ENCODE data around the gene KASH5.
"Not testable (repeated sequence)": the region's sequence is repeated elsewhere in the genome, so short reads cannot be mapped to it uniquely, and the experiment has no call there.

Gene KASH5

DNA sequence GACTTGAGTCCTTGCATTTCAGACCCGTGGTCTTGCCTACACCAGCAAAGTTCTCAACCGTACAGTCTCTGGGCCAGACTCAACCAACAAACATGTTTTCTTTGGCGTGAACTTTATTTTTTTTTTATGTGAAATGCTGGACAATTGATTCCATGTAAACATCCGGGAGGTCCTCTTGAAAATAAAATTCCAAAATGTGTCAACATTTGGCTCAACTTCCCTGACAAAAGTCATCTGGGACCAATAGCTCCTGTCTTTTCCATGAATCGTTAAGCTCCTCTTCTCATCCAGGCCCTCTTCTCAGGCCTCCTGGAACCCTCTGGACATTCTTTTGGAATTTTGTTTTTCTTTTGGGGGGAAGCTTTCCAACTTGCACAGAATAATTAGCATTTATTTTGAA lies 67.7 kb downstream of the KASH5 start:
- no peak for DNase-seq (ENCODE audit: low read depth, low spot score)

DNA sequence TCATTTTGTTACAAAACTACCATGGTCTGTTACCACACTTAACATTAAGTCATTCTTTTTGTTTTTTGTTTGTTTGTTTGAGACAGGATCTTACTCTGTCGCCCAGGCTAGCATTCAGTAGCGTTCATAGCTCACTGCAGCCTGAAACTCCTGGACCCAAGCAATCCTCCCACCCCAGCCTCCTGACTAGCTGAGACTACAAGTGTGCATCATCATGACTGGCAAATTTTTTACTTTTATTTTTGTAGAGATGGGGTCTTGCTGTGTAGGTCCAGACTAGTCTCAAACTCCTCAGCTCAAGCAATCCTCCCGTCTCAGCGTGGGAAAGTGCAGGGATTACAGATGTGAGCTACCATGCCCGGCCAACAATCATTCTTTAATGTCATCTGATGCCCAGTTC lies 68.3 kb downstream of the KASH5 start:
- no peak for DNase-seq (ENCODE audit: low read depth, low spot score)

DNA sequence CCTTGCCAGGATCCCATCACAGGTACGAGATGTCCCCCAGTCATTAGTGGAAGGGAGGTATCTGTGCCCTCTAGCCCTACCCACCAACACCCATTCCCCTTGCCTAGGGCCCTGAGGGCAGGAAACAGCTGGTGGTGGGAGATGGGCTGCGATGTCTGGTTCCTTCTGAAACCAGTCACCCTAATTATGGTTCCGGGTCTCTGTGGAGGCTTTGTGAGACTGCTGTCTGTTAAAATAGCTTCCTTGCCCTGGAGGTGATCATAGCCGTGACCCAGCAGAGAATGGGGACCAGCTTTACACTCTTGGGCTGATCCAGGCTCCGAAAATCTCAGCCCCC lies 70.5 kb downstream of the KASH5 start:
- DNase-seq (ENCODE audit: low read depth, low spot score), result no peak

DNA sequence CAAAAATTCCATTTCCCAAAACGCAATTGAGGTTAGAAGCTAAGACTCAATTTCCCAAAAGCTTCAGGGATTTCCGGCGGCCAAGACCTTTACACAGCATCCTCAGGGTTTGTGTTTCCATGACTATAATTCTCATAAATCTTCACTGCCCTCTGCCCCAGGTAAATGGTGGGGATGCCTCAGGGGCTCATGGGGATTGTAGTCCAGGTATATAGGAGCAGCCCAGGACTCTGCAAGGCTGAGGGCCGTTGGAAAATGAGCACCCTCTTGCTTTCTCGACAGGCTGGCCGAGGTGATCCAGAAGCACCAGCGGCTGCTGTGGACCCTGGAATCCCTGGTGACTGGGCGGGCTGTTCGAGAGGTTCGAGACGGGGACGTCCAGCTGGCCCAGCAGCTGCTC lies 71.3 kb downstream of the KASH5 start:
- DNase-seq (ENCODE audit: low read depth, low spot score), result no peak

DNA sequence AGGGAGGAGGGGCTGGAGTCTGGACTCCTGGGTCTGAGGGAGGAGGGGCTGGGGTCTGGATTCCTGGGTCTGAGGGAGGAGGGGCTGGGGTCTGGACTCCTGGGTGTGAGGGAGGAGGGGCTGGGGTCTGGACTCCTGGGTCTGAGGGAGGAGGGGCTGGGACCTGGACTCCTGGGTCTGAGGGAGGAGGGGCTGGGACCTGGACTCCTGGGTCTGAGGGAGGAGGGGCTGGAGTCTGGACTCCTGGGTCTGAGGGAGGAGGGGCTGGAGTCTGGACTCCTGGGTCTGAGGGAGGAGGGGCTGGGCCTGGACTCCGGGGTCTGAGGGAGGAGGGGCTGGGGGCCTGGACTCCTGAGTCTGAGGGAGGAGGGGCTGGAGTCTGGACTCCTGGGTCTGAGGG lies 73.1 kb downstream of the KASH5 start:
- not testable (repeated sequence) for DNase-seq (ENCODE audit: low read depth, low spot score)

DNA sequence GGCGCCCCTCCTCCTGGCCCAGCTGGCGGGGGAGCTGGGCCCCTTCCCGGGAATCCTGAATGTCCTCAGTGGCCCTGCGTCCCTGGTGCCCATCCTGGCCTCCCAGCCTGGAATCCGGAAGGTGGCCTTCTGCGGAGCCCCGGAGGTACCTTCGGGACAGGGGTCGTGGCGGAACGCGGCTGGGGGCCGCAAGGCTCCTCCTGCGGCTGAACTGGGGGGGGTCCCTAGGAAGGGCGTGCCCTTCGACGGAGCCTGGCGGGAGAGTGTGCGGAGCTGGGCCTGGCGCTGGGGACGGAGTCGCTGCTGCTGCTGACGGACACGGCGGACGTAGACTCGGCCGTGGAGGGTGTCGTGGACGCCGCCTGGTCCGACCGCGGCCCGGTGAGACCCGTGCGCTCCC lies 73.6 kb downstream of the KASH5 start:
- DNase-seq (ENCODE audit: low read depth, low spot score), result no peak

DNA sequence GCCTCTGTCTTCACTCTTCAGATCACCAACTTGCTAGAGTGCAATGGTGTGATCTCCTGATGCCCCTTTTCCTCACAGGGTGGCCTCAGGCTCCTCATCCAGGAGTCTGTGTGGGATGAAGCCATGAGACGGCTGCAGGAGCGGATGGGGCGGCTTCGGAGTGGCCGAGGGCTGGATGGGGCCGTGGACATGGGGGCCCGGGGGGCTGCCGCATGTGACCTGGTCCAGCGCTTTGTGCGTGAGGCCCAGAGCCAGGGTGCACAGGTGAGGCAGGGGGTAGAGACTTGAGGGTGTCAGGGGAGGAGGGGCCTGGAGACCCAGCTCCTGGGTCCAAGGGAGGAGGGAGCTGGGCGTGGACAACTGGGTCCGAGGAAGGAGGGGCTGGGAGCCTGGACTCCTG lies 74.4 kb downstream of the KASH5 start:
- DNase-seq (ENCODE audit: low read depth, low spot score), result no peak

DNA sequence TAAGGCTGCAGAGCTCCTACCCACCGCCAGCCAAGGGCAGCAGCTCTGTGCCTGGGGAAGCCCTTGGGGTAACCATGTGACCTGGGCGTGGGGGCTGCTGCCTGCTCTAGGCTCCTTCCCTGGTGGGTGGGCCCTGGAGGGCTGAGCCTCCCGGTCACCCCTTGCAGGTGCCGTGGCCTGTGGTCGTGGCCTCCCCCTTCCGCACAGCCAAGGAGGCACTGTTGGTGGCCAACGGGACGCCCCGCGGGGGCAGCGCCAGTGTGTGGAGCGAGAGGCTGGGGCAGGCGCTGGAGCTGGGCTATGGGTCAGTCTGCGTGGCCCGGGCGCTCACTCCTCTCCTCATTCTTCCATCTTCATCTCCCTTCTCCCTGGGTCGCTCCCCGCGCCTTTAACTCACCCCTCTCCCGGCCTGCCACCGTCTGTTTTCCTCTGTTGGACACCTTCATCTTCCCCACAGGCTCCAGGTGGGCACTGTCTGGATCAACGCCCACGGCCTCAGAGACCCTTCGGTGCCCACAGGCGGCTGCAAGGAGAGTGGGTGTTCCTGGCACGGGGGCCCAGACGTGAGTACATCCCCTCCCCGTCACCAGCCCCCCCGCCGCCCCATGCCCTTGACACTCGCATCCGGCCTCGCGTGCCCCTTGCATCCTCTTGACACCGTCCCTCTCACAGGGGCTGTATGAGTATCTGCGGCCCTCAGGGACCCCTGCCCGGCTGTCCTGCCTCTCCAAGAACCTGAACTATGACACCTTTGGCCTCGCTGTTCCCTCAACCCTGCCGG lies 76.1 kb downstream of the KASH5 start:
- DNase-seq (ENCODE audit: low read depth, low spot score), result no peak

DNA sequence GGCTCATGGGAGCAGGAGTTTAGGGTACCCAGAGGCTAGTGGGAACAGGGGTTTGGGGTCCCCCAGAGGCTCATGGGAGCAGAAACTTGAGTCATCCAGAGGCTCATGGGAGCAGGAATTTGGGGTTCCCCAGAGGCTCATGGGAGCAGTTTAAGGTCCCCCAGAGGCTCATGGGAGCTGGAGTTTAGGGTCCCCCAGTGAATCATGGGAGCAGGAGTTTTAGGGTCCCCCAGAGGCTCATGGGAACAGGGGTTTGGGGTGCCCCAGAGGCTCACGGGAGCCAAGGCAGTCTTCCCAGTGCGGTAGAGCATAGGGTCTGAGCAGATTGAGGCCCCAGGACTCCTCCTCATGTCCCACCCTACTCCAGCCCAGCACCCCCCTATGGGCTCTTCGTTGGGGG lies 77.3 kb downstream of the KASH5 start:
- no peak for DNase-seq (ENCODE audit: low read depth, low spot score)
